Measurements from ENCODE around the gene AKNA.

The AKNA gene

DNA sequence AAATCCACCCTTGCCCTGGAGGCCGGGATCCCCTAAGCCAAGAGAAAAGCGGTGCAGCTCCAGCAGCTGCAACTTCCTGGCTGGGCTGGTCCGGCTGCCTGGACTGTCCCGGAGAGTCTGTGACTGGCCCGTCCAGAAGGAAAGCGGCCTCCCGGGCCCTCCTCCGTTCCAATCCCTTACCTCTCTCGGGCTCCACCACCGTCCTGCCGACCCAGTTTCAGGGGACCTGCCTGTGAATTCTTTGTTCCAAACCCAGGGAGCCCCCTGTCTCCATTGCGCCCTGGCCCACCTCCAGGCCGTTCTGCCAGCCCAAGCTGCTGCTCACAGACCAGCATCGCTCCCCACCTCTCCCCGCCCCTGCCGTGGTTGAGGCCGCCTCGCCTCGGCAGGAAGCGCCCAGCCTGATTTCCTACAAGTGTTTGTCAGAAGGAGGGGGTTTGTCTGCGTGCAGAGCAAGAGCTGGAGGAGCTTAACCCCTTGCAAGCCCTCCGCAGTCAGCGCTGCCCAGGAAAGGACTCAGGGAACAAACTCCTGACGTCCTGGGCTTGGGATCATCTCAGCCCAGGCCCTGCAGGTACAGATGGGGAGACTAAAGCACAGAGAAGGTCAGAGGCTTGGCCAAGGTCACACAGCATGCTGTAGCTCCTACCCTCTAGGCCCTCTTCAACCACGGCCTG is at the start of gene AKNA:
Gene AKNA (minus strand): TSS at position 303 of the 677 bp plus-strand sequence. CDS start 6,649 bp downstream, outside the sequence.
- DNase-seq = peak; percentile 92

DNA sequence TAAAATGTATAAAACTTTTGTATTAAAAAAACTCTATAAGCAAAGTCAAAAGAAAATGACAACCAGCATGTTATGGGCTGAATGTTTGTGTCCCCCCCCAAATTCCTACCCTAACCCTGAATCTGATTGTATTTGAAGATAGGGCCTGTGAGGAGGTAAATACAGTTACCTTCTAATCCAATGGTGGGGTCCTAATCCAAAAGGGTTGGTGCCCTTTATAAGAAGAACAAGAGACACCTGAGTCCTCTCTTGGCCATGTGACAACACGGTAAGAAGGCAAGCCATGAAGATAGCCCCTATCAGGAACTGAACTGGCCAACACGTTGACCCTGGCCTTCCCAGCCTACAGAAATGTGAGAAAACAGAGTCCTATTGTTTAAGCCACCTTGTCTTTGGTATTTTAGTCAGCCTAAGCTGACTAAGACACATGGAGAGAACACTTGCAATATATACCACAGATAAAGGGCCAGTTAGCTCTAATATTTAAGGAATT is 49.7 kb upstream of the AKNA start:
- DNase-seq = no peak

DNA sequence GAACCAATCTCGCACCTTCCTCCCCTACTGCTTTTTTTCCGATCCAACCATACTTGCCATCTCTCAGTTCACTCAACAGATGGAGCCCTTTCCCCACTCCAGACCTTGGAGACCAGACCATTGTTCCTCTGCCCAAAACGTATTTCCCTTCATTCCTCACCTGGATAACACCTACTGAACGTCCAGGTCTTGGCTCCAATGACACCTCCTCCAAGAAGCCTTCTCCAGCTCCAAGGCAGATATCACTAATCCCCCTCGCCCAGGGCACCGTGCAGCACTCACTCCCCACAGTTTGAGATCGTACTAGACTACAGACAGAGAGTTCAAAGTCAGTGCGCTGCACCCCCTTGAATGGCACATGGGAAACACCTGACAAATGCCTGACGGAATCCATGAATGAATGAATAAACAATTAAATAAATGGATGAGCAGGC is 47.1 kb upstream of the AKNA start:
- no peak for DNase-seq

GRCh38 chr9:114433720-114434255 is 46.0 kb upstream of the AKNA start:
- DNase-seq = no peak

DNA sequence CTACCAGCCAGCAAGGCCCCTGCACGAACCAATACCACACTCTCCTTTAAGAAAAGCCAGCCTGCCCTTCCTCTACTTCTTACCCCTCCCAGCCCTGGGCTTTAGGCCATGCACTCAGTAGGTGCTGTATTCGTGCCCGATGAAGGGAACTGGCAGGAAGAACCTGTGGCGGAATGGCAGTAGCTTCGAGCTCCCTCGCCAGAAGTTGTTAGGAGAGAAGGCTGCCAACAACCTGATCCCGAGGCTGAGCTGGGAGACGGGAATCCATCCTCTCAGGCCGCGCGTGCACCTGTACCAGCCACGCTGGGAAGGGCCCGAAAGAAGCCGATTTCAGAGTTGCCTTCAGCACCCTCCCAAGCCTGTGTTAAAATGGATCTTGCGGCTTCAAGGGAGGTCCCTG is 45.3 kb upstream of the AKNA start:
- DNase-seq = no peak

GRCh38 chr9:114432323-114433067 is 44.7 kb upstream of the AKNA start:
- DNase-seq = no peak

GRCh38 chr9:114431770-114432169 is 44.0 kb upstream of the AKNA start:
- no peak for DNase-seq

- no peak for DNase-seq
Measured at GRCh38 chr9:114431003-114431402, 43.2 kb upstream of the AKNA start.

- DNase-seq = no peak
Measured at GRCh38 chr9:114430457-114430856, 42.7 kb upstream of the AKNA start.

DNA sequence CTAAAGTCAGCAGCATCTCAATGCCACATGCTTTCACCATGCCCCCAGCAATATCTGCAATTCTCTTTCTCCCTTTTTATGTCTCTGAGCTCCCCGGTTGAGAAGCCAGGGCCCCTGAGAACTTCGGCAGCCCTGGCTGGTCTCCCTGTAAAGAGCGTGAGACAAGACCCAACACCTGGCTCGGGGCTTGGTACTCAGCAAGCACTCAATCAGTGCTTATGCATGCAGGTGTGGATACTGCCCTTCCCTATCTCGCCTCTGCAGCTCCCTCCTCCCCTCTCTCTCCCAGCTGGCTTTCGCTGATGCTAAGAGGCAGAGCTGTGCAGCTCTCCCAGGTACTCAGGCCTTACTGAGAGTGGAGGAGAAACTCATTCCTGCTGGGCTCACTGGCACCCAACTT is 41.7 kb upstream of the AKNA start:
- no peak for DNase-seq

- no peak for DNase-seq
Measured at GRCh38 chr9:114428466-114428865, 40.7 kb upstream of the AKNA start.

GRCh38 chr9:114427644-114428043 is 39.9 kb upstream of the AKNA start:
- no peak for DNase-seq

- DNase-seq = no peak
Measured at GRCh38 chr9:114426046-114426948, 38.5 kb upstream of the AKNA start.

- DNase-seq = no peak
Measured at GRCh38 chr9:114425126-114425525, 37.3 kb upstream of the AKNA start.

- no peak for DNase-seq
Measured at GRCh38 chr9:114424126-114424525, 36.3 kb upstream of the AKNA start.

DNA sequence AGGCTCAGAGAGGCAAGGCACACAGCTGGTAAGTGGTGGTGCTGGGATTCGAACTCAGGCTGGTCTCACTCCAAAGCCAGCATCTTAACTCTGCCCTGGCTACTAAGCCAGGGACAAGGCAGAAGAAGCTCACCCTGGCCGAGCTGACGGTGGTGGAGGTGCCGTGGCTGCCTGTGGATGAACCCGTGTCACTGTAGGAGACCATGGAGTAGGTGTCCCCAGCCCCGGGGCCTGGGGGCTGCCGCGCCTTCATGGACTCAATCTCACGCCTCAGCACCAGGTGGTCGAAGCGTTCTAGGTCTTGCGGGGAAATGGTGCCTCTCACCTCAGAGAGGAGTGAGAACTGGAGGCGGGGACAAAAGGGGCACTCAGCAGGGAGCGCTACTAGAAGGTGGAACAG is 35.4 kb upstream of the AKNA start:
- no peak for DNase-seq

- DNase-seq = no peak
Measured at GRCh38 chr9:114421147-114421546, 33.4 kb upstream of the AKNA start.

DNA sequence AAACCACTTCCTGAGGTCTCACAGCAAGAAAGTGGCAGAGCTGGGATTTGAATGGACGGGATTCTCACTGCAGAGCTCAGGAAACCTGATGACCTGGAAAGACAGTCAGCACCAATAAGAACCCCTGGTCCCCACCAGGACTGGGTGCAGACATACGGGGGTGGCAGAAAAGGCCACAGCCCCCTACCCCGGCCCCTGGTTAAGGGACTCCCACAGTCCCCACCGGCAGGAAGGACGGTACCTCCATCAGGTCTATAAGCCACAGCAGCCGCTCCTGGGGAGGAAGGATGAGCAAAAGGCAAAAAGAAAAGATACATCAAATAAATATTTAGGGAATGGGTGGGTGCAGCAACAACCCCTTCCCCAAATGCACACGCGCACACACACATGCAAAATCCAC is 32.0 kb upstream of the AKNA start:
- DNase-seq = no peak

DNA sequence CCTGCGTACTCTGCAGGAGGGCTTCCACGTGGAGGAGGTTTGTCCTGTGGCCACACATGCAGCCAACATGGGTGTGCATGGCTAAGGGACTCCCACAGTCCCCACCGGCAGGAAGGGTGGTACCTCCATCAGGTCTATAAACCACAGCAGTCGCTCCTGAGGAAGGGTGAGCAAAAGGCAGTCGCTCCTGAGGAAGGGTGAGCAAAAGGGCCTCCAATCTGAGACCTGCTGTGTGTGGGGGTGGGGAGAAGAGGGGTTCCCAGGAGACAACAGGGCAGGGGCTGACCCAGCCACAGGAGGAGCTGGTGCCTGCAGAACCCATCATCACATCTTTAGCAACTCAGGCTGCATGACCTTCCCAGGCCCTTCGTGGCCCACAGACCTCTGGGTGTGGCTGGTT is 30.3 kb upstream of the AKNA start:
- DNase-seq = no peak

DNA sequence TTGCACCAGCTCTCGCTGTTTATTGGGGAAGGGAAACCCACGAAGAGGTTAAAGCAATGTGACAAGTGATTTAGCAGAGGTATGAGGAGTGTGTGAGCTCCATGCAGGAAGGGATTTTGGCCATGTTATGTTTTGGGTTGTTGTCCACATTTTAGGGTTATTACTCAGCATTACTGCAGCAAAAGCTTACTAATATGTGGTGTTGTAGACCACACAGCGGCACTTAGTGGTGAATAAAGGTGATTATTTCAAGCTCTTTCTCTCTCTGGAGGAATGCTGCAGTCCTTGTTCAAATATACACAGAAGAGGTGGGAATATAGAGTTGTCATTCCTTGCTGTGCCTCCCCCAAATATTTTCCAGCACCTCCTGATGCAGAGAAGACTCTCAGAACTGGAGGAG is 29.7 kb upstream of the AKNA start:
- DNase-seq = no peak

DNA sequence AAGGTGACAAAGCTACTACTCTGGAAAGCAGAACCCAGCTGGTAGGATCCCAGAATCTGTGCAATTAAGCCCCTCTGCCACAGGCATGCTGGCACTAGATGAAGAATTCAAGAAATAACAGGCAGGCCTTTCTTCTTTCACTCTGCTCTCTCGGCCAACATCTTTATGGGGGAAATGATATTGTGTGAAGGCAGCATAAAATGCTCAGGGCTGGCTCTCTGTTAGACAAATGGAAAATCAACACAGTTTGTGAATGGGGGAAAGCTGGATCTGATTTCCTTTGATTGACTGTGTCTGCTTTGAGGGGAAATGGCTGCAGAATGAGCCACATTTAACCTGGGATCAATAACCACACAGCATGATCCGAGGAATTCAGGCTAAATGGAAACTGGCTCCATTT is 29.1 kb upstream of the AKNA start:
- no peak for DNase-seq

DNA sequence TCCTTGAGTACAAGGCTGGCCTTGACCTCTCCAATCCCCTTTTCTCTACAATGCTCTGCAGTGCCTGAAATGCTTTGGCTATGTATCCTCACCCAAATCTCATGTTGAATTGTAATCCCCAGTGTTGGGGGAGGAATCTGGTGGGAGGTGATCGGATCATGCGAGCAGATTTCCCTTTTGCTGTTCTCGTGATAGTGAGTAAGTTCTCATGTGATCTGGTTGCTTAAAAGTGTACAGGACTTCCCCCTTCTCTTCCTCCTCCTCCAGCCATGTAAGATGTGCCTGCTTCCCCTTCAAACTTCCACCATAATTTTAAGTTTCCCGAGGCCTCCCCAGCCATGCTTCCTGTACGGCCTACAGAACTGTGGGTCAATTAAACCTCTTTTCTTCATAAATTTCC is 28.5 kb upstream of the AKNA start:
- DNase-seq = no peak

- DNase-seq = no peak
Measured at GRCh38 chr9:114414346-114414745, 26.6 kb upstream of the AKNA start.
